K562 (cell line): ENCODE results near the gene MPPED1. TPM values are rescaled to one million over a fixed set of nuclear protein-coding genes. Genes with fewer than 3 reads are reported as not detected.

ENCODE experiments used
- ATAC-seq: fragments of 200-7000 bp; cut with Tn5 transposase; 3 replicates; pipeline ENCODE4 v1.9.1; 2020; ENCODE audit warnings: moderate library complexity
- BruUV-seq: library from RNA; stranded (reverse); fragments of 400-500 nt; replicated peaks from 2 replicates; lab custom pipeline; 2021; lab: Mats Ljungman, UMichigan
- CTCF ChIA-PET: fragments of 300-600 bp; formaldehyde crosslinking; extraction: SDS; loops from one replicate; lab custom pipeline; 2021; ENCODE audit warnings: low intra/inter-chr PET ratio; lab: Yijun Ruan, JAX
- POLR2A ChIA-PET: fragments of 300-600, 350-650 bp; sonication (Branson Sonifier 250); formaldehyde crosslinking; extraction: SDS; loops from one replicate; lab custom pipeline; 2021; ENCODE audit warnings: antibody characterized with exemption, inconsistent platforms; lab: Yijun Ruan, JAX
- DNase-seq, 4 experiments: peaks; one replicate each; pipeline versions ENCODE4 v3.0.0 to v3.0.0-alpha.2; 2011 to 2018; ENCODE audit warnings: low spot score in 3 of 4, mixed read lengths in 3 of 4; ENCODE audit errors: extremely low read depth in 1 of 4
- FAIRE-seq: peaks from 2 replicates; lab custom pipeline; 2011; peaks lifted over from hg19 to GRCh38; lab: Jason Lieb, UNC
- H2AFZ ChIP-seq: 2 replicates; pipeline ENCODE4 v1.6.0; 2011; ENCODE audit warnings: low read depth, low read length, control low read depth, inconsistent platforms
- H3K27ac ChIP-seq: fragments of 200-600 bp; 3 replicates; pipeline ENCODE4 v1.8.0; 2011; ENCODE audit warnings: low read depth, mild to moderate bottlenecking, control low read depth, inconsistent platforms, low read length, moderate library complexity, mixed read lengths; ENCODE audit errors: extremely low read depth
- H3K27me3 ChIP-seq, 2 experiments: fragments of 300-600 bp in 1 of 2; 2 replicates in 1 of 2; 3 replicates in 1 of 2; pipeline versions ENCODE4 v1.6.0 to v1.8.0; 2011; ENCODE audit warnings: inconsistent platforms in 2 of 2, low read length in 2 of 2, mild to moderate bottlenecking in 1 of 2, mixed read lengths in 1 of 2, moderate library complexity in 1 of 2; ENCODE audit not compliant: control insufficient read depth in 2 of 2, insufficient read depth in 2 of 2
- H3K36me3 ChIP-seq: fragments of 300-600 bp; 3 replicates; pipeline ENCODE4 v1.8.0; 2011; ENCODE audit warnings: mild to moderate bottlenecking, low read length, inconsistent platforms; ENCODE audit not compliant: control insufficient read depth, insufficient read depth
- H3K4me1 ChIP-seq, 2 experiments: fragments of 200-600 bp in 1 of 2; replicated peaks in 1 of 2; 2 replicates in 1 of 2; 3 replicates in 1 of 2; pipeline versions ENCODE4 v1.5.1 to v1.8.0; 2011; ENCODE audit warnings: inconsistent platforms in 2 of 2, low read length in 2 of 2, mild to moderate bottlenecking in 1 of 2, mixed read lengths in 1 of 2, moderate library complexity in 1 of 2; ENCODE audit not compliant: control insufficient read depth in 2 of 2, insufficient read depth in 2 of 2
- H3K4me2 ChIP-seq: 2 replicates; pipeline ENCODE4 v1.6.1; 2011; ENCODE audit warnings: low read length, control low read depth, inconsistent platforms, mixed read lengths; ENCODE audit not compliant: insufficient read depth
- H3K4me3 ChIP-seq: fragments of 200-600 bp; sonication (generic), shearing (Covaris generic); 2 replicates; pipeline ENCODE4 v1.5.1; 2016; ENCODE audit warnings: control low read depth, inconsistent platforms
- H3K79me2 ChIP-seq: fragments of 200-600 bp; 3 replicates; pipeline ENCODE4 v1.8.0; 2011; ENCODE audit warnings: low read length, inconsistent platforms; ENCODE audit not compliant: control insufficient read depth, insufficient read depth
- H3K9ac ChIP-seq, 2 experiments: 2 replicates each; pipeline versions ENCODE4 v1.6.0 to v1.6.1; 2011; ENCODE audit warnings: low read depth in 2 of 2, low read length in 2 of 2, control low read depth in 1 of 2, inconsistent platforms in 1 of 2, mild to moderate bottlenecking in 1 of 2, mixed read lengths in 1 of 2; ENCODE audit not compliant: insufficient read depth in 1 of 2
- H3K9me1 ChIP-seq: one replicate; pipeline ENCODE4 v1.6.0; 2011; ENCODE audit warnings: inconsistent platforms, mild to moderate bottlenecking, low read length, moderate library complexity; ENCODE audit not compliant: control insufficient read depth, insufficient read depth
- H3K9me3 ChIP-seq: replicated peaks from 2 replicates; pipeline ENCODE4 v1.5.1; 2011; ENCODE audit warnings: low read depth, low read length, inconsistent platforms; ENCODE audit not compliant: control insufficient read depth, insufficient read depth
- H4K20me1 ChIP-seq: replicated peaks from 2 replicates; pipeline ENCODE4 v1.6.1; 2011; ENCODE audit warnings: low read length, inconsistent platforms, mixed read lengths; ENCODE audit not compliant: control insufficient read depth, insufficient read depth
- NFATC3 ChIP-seq: fragments of 450-650 bp; IDR thresholded peaks from 2 replicates; pipeline ENCODE4 v1.6.1; 2017; ENCODE audit warnings: mild to moderate bottlenecking
- NFRKB ChIP-seq: fragments of 450-650 bp; IDR thresholded peaks from 2 replicates; pipeline ENCODE4 v1.6.1; 2016; ENCODE audit warnings: low read depth
- SMAD2 ChIP-seq: fragments of 150-350 bp; IDR thresholded peaks from 2 replicates; pipeline ENCODE4 v1.6.1; 2014; ENCODE audit warnings: low read depth, mild to moderate bottlenecking, low read length
- SREBF1 ChIP-seq: fragments of 150-350 bp; IDR thresholded peaks from 2 replicates; pipeline ENCODE4 v1.6.1; 2014; ENCODE audit warnings: antibody characterized with exemption, low read depth, low read length, borderline replicate concordance
- WGBS: fragments of 100-300 bp; shearing (Covaris generic); methylation state at CpG from one replicate; pipeline ENCODE4 v1.1.6; 2016; ENCODE audit warnings: low coverage, mixed read lengths; ENCODE audit not compliant: insufficient coverage; ENCODE audit errors: missing lambda C conversion rate; 5-methylcytosine and 5-hydroxymethylcytosine counted together
- in situ Hi-C: fragments of 300-500 bp; cut with MboI; formaldehyde crosslinking; loops from 4 replicates; pipeline ENCODE4 v1.15.0; 2018; ENCODE audit warnings: inconsistent platforms, mixed read lengths
- intact Hi-C: fragments of 100-400 bp; cut with micrococcal nuclease; formaldehyde crosslinking; loops from 2 replicates; pipeline ENCODE4 v1.14.2; 2022
- polyA plus RNA-seq, 8 experiments: library from polyadenylated mRNA; depleted of rRNA in 4 of 8; stranded (reverse) in 5 of 8; unstranded in 3 of 8; fragments of >200 nt; fragmentation: Nextera tagmentation in 2 of 8; fragmentation: Illumina TruSeq in 1 of 8; extraction: Ambion mirVana in 2 of 8; extraction: Trizol in 1 of 8; gene quantifications; 2 replicates each; pipeline versions ENCODE4 v1.2.1 to v1.2.3, GENCODE V29; 2011 to 2014; ENCODE audit warnings: inconsistent platforms in 1 of 8, missing spikeins in 1 of 8
- total RNA-seq, 7 experiments: library from RNA; depleted of rRNA in 6 of 7; stranded (reverse); fragments of >200 nt in 6 of 7; fragmentation: Illumina TruSeq in 2 of 7; extraction: Trizol in 2 of 7; gene quantifications; 2 replicates each; pipeline versions ENCODE4 v1.2.1 to v1.2.3, GENCODE V29; 2011 to 2021; ENCODE audit warnings: low replicate concordance in 1 of 7
- TF ChIP-seq, protein P1 (sequence below): fragments of 250-450 bp; sonication (Bioruptor Pico); IDR thresholded peaks from 2 replicates; pipeline ENCODE4 v1.5.0; 2020; ENCODE audit warnings: mild to moderate bottlenecking
- TF ChIP-seq, protein P2 (sequence below): fragments of 450-650 bp; IDR thresholded peaks from 2 replicates; pipeline ENCODE4 v1.6.1; 2016; ENCODE audit warnings: borderline replicate concordance
- TF ChIP-seq, protein P3 (sequence below), 2 experiments: fragments of 450-650 bp; formaldehyde crosslinking in 1 of 2; IDR thresholded peaks; 2 replicates each; pipeline versions ENCODE4 v1.4.0 to v1.6.1; 2014 to 2020; ENCODE audit warnings: mild to moderate bottlenecking in 2 of 2, borderline replicate concordance in 1 of 2, low read depth in 1 of 2
- TF ChIP-seq, protein P4 (sequence below): fragments of 200-800 bp; sonication (Bioruptor generic); IDR thresholded peaks from 2 replicates; pipeline ENCODE4 v1.6.1; 2017; ENCODE audit warnings: missing genetic modification characterization, missing compliant biosample characterization

The MPPED1 gene
- total and polyA plus RNA-seq, 9 of the 15 experiments (the other 6 are each of a cell fraction or from before 2014, with no cell fraction given), result not detected

DNA sequence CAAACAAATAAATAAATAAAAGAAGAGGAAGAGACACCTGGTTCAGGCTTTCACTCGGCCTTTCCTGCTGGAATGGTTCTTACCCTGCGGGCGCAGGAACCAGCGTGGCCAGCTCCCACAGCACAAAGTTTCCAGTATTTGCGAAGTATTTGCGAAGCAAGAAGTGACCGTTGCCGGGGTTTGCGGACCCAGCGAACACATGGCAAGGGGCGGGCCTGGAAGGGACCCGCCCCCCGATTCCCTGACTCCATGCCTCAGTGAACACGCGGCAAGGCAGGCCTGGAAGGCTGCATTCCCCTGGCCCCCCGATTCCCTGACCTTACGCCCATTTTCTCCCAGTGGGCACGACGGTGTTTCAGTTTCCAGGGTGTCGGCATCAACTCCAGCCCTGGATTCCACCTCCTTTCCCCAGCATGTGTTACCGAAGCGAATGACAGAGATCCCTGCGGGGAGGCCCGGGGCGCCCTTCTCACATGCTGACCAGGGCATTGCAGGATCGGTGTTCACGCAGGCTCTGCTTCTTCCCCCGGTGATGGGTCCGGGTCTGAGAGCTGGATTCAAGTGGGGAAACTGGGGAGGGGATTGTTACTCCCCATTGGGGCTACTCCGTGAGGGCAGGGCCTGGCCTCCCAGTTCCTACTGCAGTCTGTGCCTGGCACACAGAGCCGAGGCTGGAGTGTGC lies 102.8 kb downstream of the MPPED1 start:
- Histone ChIP-seq H3K4me1 (no peaks in the 10 kb centered on the region), H3K27ac (no peak overlapping the region), H4K20me1 (no peaks in the 10 kb centered on the region), H3K4me3 (no peak overlapping the region), H3K9me1 (no peaks in the 10 kb centered on the region), H3K4me2 (no peak overlapping the region), H3K9ac (no peak overlapping the region), H3K79me2 (no peaks in the 10 kb centered on the region), H3K27me3 (no peaks in the 10 kb centered on the region; a peak in 1 of 5 replicates), H2AFZ (no peak overlapping the region), H3K36me3 (no peaks in the 10 kb centered on the region), H3K9me3 (no peaks in the 10 kb centered on the region)
- DNase-seq (no peak), FAIRE-seq (no peak), ATAC-seq (no peak)
- ChIA-PET POLR2A (no interaction called here), CTCF (no interaction called here)
- WGBS, result 2% methylated on average over 21 of the region's 31 CpGs
- in situ Hi-C loops, result no loop called here
- BruUV-seq, result no TSS peak
- intact Hi-C loops, result no loop called here
- no peak for TF ChIP-seq NFATC3
- TF ChIP-seq, protein P1, sequence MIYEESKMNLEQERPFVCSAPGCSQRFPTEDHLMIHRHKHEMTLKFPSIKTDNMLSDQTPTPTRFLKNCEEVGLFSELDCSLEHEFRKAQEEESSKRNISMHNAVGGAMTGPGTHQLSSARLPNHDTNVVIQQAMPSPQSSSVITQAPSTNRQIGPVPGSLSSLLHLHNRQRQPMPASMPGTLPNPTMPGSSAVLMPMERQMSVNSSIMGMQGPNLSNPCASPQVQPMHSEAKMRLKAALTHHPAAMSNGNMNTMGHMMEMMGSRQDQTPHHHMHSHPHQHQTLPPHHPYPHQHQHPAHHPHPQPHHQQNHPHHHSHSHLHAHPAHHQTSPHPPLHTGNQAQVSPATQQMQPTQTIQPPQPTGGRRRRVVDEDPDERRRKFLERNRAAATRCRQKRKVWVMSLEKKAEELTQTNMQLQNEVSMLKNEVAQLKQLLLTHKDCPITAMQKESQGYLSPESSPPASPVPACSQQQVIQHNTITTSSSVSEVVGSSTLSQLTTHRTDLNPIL, result no peak
- TF ChIP-seq NFRKB, result no peak
- TF ChIP-seq, protein P2, sequence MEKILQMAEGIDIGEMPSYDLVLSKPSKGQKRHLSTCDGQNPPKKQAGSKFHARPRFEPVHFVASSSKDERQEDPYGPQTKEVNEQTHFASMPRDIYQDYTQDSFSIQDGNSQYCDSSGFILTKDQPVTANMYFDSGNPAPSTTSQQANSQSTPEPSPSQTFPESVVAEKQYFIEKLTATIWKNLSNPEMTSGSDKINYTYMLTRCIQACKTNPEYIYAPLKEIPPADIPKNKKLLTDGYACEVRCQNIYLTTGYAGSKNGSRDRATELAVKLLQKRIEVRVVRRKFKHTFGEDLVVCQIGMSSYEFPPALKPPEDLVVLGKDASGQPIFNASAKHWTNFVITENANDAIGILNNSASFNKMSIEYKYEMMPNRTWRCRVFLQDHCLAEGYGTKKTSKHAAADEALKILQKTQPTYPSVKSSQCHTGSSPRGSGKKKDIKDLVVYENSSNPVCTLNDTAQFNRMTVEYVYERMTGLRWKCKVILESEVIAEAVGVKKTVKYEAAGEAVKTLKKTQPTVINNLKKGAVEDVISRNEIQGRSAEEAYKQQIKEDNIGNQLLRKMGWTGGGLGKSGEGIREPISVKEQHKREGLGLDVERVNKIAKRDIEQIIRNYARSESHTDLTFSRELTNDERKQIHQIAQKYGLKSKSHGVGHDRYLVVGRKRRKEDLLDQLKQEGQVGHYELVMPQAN, result no peak
- TF ChIP-seq, protein P3, sequence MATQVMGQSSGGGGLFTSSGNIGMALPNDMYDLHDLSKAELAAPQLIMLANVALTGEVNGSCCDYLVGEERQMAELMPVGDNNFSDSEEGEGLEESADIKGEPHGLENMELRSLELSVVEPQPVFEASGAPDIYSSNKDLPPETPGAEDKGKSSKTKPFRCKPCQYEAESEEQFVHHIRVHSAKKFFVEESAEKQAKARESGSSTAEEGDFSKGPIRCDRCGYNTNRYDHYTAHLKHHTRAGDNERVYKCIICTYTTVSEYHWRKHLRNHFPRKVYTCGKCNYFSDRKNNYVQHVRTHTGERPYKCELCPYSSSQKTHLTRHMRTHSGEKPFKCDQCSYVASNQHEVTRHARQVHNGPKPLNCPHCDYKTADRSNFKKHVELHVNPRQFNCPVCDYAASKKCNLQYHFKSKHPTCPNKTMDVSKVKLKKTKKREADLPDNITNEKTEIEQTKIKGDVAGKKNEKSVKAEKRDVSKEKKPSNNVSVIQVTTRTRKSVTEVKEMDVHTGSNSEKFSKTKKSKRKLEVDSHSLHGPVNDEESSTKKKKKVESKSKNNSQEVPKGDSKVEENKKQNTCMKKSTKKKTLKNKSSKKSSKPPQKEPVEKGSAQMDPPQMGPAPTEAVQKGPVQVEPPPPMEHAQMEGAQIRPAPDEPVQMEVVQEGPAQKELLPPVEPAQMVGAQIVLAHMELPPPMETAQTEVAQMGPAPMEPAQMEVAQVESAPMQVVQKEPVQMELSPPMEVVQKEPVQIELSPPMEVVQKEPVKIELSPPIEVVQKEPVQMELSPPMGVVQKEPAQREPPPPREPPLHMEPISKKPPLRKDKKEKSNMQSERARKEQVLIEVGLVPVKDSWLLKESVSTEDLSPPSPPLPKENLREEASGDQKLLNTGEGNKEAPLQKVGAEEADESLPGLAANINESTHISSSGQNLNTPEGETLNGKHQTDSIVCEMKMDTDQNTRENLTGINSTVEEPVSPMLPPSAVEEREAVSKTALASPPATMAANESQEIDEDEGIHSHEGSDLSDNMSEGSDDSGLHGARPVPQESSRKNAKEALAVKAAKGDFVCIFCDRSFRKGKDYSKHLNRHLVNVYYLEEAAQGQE (IDR thresholded peaks at IDR 0.05; ENCODE audit: borderline replicate concordance), result no peak
- TF ChIP-seq, protein P3 (CRISPR knock-in tag; IDR thresholded peaks at IDR 0.05; ENCODE audit: low read depth), result no peak
- TF ChIP-seq SREBF1, result no peak
- TF ChIP-seq, protein P4, sequence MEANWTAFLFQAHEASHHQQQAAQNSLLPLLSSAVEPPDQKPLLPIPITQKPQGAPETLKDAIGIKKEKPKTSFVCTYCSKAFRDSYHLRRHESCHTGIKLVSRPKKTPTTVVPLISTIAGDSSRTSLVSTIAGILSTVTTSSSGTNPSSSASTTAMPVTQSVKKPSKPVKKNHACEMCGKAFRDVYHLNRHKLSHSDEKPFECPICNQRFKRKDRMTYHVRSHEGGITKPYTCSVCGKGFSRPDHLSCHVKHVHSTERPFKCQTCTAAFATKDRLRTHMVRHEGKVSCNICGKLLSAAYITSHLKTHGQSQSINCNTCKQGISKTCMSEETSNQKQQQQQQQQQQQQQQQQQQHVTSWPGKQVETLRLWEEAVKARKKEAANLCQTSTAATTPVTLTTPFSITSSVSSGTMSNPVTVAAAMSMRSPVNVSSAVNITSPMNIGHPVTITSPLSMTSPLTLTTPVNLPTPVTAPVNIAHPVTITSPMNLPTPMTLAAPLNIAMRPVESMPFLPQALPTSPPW, result no peak
- TF ChIP-seq SMAD2, result no peak
